Measurements from ENCODE around the gene DCDC1.

The DCDC1 gene

GRCh38 chr11:31214372-31214771 is 155.2 kb downstream of the DCDC1 start:
- no peaks in the 10 kb centered on the region for H3K27me3 ChIP-seq (ENCODE audit: control insufficient read depth, insufficient read depth, low read length)
- H3K9me3 ChIP-seq (ENCODE audit: control insufficient read depth, insufficient read depth, low read length), result no peaks in the 10 kb centered on the region
- no peak overlapping the region for H3K9ac ChIP-seq (ENCODE audit: low read depth, low read length)
- H3K36me3 ChIP-seq (ENCODE audit: control insufficient read depth, insufficient read depth, low read length), result no peaks in the 10 kb centered on the region
- no peak overlapping the region for H3K4me3 ChIP-seq (ENCODE audit: low read depth, low read length)
- no peaks in the 10 kb centered on the region for H3K4me1 ChIP-seq (ENCODE audit: control insufficient read depth, insufficient read depth, low read length)

DNA sequence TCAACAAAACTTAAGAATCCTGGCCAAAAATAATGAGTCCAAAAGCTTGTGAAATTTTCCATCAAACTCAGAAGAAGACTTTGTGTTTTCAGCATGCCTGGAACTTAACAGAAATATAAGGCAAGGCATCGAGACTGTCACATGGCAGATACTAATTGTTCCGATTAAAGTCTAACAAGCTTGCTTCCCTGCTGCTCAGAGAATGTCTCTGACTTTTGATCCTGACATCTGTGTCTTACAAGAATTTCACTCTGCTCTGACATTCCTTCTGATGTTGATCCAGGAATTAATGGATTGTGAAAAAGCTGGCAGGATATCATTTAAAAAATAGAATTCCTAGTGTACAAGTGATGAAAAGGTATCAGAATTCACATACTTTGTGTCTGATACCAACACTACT is 170.2 kb downstream of the DCDC1 start:
- Histone ChIP-seq H3K4me3 (ENCODE audit: low read depth, low read length) (no peak overlapping the region), H3K36me3 (ENCODE audit: control insufficient read depth, insufficient read depth, low read length) (no peaks in the 10 kb centered on the region), H3K9me3 (ENCODE audit: control insufficient read depth, insufficient read depth, low read length) (no peaks in the 10 kb centered on the region), H3K4me1 (ENCODE audit: control insufficient read depth, insufficient read depth, low read length) (no peaks in the 10 kb centered on the region), H3K27me3 (ENCODE audit: control insufficient read depth, insufficient read depth, low read length) (no peaks in the 10 kb centered on the region), H3K9ac (ENCODE audit: low read depth, low read length) (no peak overlapping the region)

DNA sequence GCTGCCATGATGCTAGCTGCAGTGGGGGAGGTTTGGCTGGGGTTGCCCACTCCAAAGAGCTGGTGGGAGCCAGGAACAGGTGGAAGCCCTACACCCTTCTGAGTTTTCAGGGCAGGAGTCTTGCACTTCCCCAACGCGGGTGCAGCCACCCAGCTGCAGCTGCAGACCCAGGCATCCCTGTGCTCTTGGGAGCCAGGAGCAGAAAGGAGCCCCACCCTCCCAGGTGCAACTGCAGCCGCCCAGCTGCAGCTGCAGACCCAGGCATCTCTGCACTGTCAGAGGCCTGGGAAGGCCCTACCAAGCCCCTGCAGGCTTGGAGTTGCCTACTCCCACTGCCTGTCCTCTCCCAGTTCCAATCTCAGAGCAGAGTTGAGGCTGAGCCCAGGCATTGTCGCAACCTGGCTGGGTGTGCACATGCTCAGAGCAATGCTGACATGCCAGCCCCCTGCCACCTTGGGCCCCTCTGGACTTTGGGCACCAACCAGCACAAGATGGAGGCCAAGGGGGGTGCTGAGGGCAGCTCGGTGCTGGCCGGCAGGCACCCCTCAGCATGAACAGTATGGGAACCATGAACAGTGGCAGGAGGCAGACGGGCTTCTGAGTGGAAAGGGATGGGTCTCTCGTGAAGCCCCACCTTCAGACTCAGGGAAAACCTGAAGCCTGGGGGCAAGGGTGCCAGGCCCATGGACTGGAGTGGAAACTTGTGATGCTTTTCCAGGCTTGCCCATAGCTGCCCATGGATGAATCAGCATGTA is 195.4 kb downstream of the DCDC1 start:
- no peaks in the 10 kb centered on the region for H3K27me3 ChIP-seq (ENCODE audit: control insufficient read depth, insufficient read depth, low read length)
- H3K4me1 ChIP-seq (ENCODE audit: control insufficient read depth, insufficient read depth, low read length), result no peaks in the 10 kb centered on the region
- no peaks in the 10 kb centered on the region for H3K36me3 ChIP-seq (ENCODE audit: control insufficient read depth, insufficient read depth, low read length)
- no peak overlapping the region for H3K4me3 ChIP-seq (ENCODE audit: low read depth, low read length)
- H3K9ac ChIP-seq (ENCODE audit: low read depth, low read length), result no peak overlapping the region
- H3K9me3 ChIP-seq (ENCODE audit: control insufficient read depth, insufficient read depth, low read length), result peaks cover 2% of the 10 kb centered on the region

DNA sequence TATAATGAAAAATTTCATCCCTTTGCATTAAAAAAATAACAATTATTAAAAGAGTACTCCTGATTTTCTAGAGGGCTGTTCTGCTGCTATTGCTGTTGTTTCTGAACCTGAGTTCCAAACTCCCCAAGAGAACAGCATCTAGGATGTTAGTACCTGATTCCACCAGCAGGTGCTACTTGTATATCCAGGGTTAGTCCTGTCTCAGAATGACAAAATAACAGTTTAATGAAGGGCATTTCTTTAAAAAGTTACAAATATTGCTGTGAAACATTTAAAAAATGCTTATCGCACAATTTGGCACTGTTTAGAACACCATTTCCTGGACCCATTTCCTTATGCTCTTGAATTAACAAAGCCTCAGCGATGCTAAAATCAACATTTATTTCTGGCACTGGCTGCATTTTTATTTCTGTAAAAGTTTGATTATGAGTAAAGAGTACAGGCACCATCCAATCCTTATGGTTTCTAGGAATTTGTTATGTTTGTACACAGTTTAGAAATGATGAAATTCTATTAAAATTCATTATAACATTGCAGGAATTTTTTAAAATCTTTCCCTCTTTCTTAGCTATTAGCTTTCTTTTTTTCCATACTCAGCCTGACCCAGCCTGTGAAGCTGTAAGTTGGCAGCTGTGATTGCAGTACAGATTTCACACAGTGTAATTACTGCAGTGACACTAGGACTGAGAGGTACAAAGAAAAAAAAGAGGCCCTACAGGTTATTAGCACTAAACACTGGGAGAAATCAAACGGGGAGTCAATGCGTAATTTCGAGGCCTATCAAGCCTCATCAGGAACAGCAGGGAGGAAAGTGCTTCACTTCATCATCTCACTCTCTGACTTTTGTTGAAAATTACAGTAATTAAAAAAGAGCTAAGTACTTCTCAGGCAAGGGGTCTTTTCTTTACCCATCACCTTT is 208.8 kb downstream of the DCDC1 start:
- no peak overlapping the region for H3K4me3 ChIP-seq (ENCODE audit: low read depth, low read length)
- H3K36me3 ChIP-seq (ENCODE audit: control insufficient read depth, insufficient read depth, low read length), result no peaks in the 10 kb centered on the region
- no peaks in the 10 kb centered on the region for H3K27me3 ChIP-seq (ENCODE audit: control insufficient read depth, insufficient read depth, low read length)
- peaks cover 4% of the 10 kb centered on the region for H3K4me1 ChIP-seq (ENCODE audit: control insufficient read depth, insufficient read depth, low read length)
- no peaks in the 10 kb centered on the region for H3K9me3 ChIP-seq (ENCODE audit: control insufficient read depth, insufficient read depth, low read length)
- no peak overlapping the region for H3K9ac ChIP-seq (ENCODE audit: low read depth, low read length)

- H3K4me1 ChIP-seq (ENCODE audit: control insufficient read depth, insufficient read depth, low read length), result no peaks in the 10 kb centered on the region
- no peaks in the 10 kb centered on the region for H3K9me3 ChIP-seq (ENCODE audit: control insufficient read depth, insufficient read depth, low read length)
- no peak overlapping the region for H3K4me3 ChIP-seq (ENCODE audit: low read depth, low read length)
- H3K36me3 ChIP-seq (ENCODE audit: control insufficient read depth, insufficient read depth, low read length), result no peaks in the 10 kb centered on the region
- no peak overlapping the region for H3K9ac ChIP-seq (ENCODE audit: low read depth, low read length)
- H3K27me3 ChIP-seq (ENCODE audit: control insufficient read depth, insufficient read depth, low read length), result no peaks in the 10 kb centered on the region
These were observed 218.7 kb downstream of the DCDC1 start for GRCh38 chr11:31150841-31151240.

- no peaks in the 10 kb centered on the region for H3K4me1 ChIP-seq (ENCODE audit: control insufficient read depth, insufficient read depth, low read length)
- no peaks in the 10 kb centered on the region for H3K27me3 ChIP-seq (ENCODE audit: control insufficient read depth, insufficient read depth, low read length)
- H3K9ac ChIP-seq (ENCODE audit: low read depth, low read length), result no peak overlapping the region
- H3K36me3 ChIP-seq (ENCODE audit: control insufficient read depth, insufficient read depth, low read length), result no peaks in the 10 kb centered on the region
- no peaks in the 10 kb centered on the region for H3K9me3 ChIP-seq (ENCODE audit: control insufficient read depth, insufficient read depth, low read length)
- H3K4me3 ChIP-seq (ENCODE audit: low read depth, low read length), result no peak overlapping the region
These were observed 219.5 kb downstream of the DCDC1 start for GRCh38 chr11:31150011-31150410.

DNA sequence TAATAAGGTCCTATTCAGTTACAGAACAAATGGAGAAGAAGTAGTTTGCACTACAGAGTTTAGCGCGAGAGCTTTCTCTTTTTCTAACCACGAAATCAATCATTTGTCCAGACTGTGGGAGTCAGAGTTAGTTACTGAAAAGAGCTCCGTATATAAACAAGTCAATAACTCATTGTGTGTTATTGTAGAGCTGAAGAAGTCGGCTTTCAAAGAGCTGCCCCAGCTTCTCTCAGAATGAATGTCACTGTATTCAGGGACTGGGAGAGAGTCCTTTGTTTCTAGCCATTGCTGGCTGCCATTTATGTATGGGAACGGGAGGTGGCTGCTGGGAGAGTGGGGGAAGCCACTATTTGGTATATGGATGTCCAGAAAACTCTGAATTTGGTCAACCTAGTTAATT is 227.8 kb downstream of the DCDC1 start:
- H3K4me3 ChIP-seq (ENCODE audit: low read depth, low read length), result no peak overlapping the region
- H3K9me3 ChIP-seq (ENCODE audit: control insufficient read depth, insufficient read depth, low read length), result no peaks in the 10 kb centered on the region
- no peaks in the 10 kb centered on the region for H3K27me3 ChIP-seq (ENCODE audit: control insufficient read depth, insufficient read depth, low read length)
- peaks cover 29% of the 10 kb centered on the region for H3K4me1 ChIP-seq (ENCODE audit: control insufficient read depth, insufficient read depth, low read length)
- no peak overlapping the region for H3K9ac ChIP-seq (ENCODE audit: low read depth, low read length)
- no peaks in the 10 kb centered on the region for H3K36me3 ChIP-seq (ENCODE audit: control insufficient read depth, insufficient read depth, low read length)

DNA sequence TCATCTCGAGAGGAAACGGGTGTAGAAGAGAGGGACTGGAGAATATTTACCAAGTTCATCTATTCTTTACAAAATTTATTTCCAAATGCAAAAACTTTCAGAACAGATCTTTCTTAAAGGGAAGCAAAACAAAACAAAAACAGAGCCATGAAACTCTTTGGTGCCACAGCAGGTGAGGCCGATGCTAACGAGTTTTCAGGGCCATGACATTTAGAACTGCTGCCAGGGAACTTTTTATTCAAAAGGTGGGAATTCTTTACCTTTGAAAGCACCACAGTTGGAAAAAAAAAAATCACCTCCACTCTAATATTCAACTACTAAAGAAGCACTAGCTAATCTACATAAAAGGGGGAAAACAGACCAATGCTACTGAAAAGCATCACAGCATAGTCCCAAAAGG is 230.1 kb downstream of the DCDC1 start:
- Histone ChIP-seq H3K36me3 (ENCODE audit: control insufficient read depth, insufficient read depth, low read length) (no peaks in the 10 kb centered on the region), H3K9ac (ENCODE audit: low read depth, low read length) (no peak overlapping the region), H3K9me3 (ENCODE audit: control insufficient read depth, insufficient read depth, low read length) (no peaks in the 10 kb centered on the region), H3K4me1 (ENCODE audit: control insufficient read depth, insufficient read depth, low read length) (peaks cover 29% of the 10 kb centered on the region), H3K4me3 (ENCODE audit: low read depth, low read length) (no peak overlapping the region), H3K27me3 (ENCODE audit: control insufficient read depth, insufficient read depth, low read length) (no peaks in the 10 kb centered on the region)

DNA sequence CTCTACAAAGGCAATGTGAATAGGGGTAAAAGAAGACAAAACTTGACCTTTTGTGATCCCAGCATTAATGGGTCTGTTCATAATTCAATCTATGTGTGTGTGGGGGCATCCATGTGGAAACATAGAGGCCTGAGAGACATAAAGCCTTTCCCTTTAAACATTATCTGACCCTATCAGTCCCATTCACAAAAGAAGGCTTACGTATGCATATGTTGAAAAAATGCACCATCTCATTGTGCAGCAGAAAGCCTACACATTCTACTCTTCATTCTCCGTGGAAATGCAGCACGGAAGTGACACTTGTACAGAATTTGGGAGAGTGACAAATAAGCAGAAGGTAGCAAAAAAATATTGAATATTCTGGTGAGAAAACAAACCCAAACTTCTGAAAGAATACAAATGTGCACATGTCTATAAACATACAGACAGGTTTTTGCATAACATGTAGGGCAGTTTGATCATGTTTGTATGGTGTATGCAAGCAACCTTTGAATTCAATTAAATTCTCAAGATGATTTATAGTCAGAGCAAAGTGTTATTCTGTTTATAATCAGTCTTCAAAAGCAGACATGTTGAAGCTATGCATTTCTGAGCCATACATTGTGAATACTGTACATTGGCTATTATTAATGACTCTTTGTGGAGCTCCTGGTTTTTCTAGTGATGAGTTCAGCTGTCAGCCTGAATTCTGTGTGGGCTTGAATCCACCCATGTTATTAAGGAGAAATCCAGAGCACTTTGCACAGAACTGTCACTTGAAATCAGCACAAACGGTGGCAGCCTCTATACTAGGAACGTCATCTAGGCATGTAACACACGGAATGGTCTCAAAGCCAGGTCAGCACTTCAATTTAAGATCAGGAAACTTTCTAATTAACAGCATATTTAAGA is 236.8 kb downstream of the DCDC1 start:
- Histone ChIP-seq H3K9ac (ENCODE audit: low read depth, low read length) (no peak overlapping the region), H3K4me1 (ENCODE audit: control insufficient read depth, insufficient read depth, low read length) (no peaks in the 10 kb centered on the region), H3K36me3 (ENCODE audit: control insufficient read depth, insufficient read depth, low read length) (no peaks in the 10 kb centered on the region), H3K27me3 (ENCODE audit: control insufficient read depth, insufficient read depth, low read length) (no peaks in the 10 kb centered on the region), H3K4me3 (ENCODE audit: low read depth, low read length) (no peak overlapping the region), H3K9me3 (ENCODE audit: control insufficient read depth, insufficient read depth, low read length) (no peaks in the 10 kb centered on the region)

- Histone ChIP-seq H3K9me3 (ENCODE audit: control insufficient read depth, insufficient read depth, low read length) (no peaks in the 10 kb centered on the region), H3K36me3 (ENCODE audit: control insufficient read depth, insufficient read depth, low read length) (no peaks in the 10 kb centered on the region), H3K9ac (ENCODE audit: low read depth, low read length) (no peak overlapping the region), H3K27me3 (ENCODE audit: control insufficient read depth, insufficient read depth, low read length) (no peaks in the 10 kb centered on the region), H3K4me3 (ENCODE audit: low read depth, low read length) (no peak overlapping the region), H3K4me1 (ENCODE audit: control insufficient read depth, insufficient read depth, low read length) (no peaks in the 10 kb centered on the region)
These were observed 237.8 kb downstream of the DCDC1 start for GRCh38 chr11:31131760-31132159.

DNA sequence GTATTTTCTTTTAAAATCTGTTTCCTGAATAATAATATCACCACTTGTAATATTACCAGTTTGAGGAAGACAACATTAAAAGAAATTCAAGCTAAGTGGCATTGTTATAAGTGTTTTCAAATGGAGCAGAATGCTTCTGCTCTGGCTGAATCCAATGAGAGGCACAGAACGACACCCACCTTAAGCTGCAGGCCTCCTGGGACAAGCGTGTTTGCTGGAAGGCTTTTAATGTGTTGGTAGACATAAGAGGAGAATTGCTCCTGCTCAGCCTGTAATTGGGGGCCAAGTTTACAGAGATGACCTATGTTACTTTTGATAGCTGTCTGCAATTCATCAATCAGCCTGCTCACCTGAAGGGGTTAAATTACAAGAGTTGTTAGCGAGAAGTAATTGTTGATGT is 242.2 kb downstream of the DCDC1 start:
- Histone ChIP-seq H3K27me3 (ENCODE audit: control insufficient read depth, insufficient read depth, low read length) (no peaks in the 10 kb centered on the region), H3K4me3 (ENCODE audit: low read depth, low read length) (no peak overlapping the region), H3K4me1 (ENCODE audit: control insufficient read depth, insufficient read depth, low read length) (no peaks in the 10 kb centered on the region), H3K9ac (ENCODE audit: low read depth, low read length) (no peak overlapping the region), H3K9me3 (ENCODE audit: control insufficient read depth, insufficient read depth, low read length) (no peaks in the 10 kb centered on the region), H3K36me3 (ENCODE audit: control insufficient read depth, insufficient read depth, low read length) (no peaks in the 10 kb centered on the region)
